NB4 (cell line): ENCODE data around the gene CD300LG.

Experiments used
- CTCF ChIP-seq: IDR thresholded peaks from one replicate; pipeline ENCODE4 v1.5.1; 2012; ENCODE audit warnings: low read depth, low read length
- MAX ChIP-seq: IDR thresholded peaks from 2 replicates; pipeline ENCODE4 v1.6.1; 2011; ENCODE audit warnings: low read depth, low read length
- MYC ChIP-seq: IDR thresholded peaks from 2 replicates; pipeline ENCODE4 v1.6.1; 2011; ENCODE audit warnings: low read depth, low read length
- POLR2A ChIP-seq: IDR thresholded peaks from 2 replicates; pipeline ENCODE4 v1.6.1; 2011; ENCODE audit warnings: mild to moderate bottlenecking; ENCODE audit not compliant: insufficient read length; ENCODE audit errors: extremely low read depth

GRCh38 chr17:43898446-43898845 is 51.5 kb downstream of the CD300LG start:
- no peak for TF ChIP-seq CTCF
- TF ChIP-seq POLR2A, result no peak
- TF ChIP-seq MYC, result no peak
- TF ChIP-seq MAX, result no peak
